Ovary (tissue), 9 donors: ENCODE results near the gene MOSPD2. TPM values are rescaled to one million over a fixed set of nuclear protein-coding genes. Genes with fewer than 3 reads are reported as not detected.

Experiments used
- DNase-seq, 5 donors: peaks; one replicate each; pipeline ENCODE4 v3.0.0-alpha.2; 2019 to 2020
- H3K27ac ChIP-seq, 2 donors: fragments of 200-600 bp; one replicate each; pipeline versions ENCODE4 v1.5.1 to v1.8.0; 2019 to 2022
- H3K27me3 ChIP-seq: fragments of 200-600 bp; one replicate; pipeline ENCODE4 v1.8.0; 2022
- H3K36me3 ChIP-seq: fragments of 200-600 bp; sonication (generic); one replicate; pipeline ENCODE4 v1.5.1; 2019
- H3K4me1 ChIP-seq: one replicate; pipeline ENCODE4 v1.8.1; 2013; ENCODE audit warnings: mild to moderate bottlenecking, moderate library complexity; ENCODE audit not compliant: insufficient read depth
- H3K4me3 ChIP-seq: fragments of 200-600 bp; sonication (generic); one replicate; pipeline ENCODE4 v1.5.1; 2017
- H3K9me3 ChIP-seq, 2 donors: fragments of 200-600 bp in 1 of 2; sonication (generic) in 1 of 2; one replicate each; pipeline versions ENCODE4 v1.5.1 to v1.8.1; 2013 to 2019; ENCODE audit warnings: mild to moderate bottlenecking in 1 of 2, moderate library complexity in 1 of 2
- CTCF ChIP-seq, 3 donors: fragments of 450-650 bp in 2 of 3; fragments of 200-600 bp in 1 of 3; IDR thresholded peaks; one replicate each; pipeline versions ENCODE4 v1.5.1 to v1.8.0; 2016 to 2022; ENCODE audit warnings: antibody characterized with exemption in 3 of 3, mild to moderate bottlenecking in 1 of 3
- EP300 ChIP-seq: sonication (generic); formaldehyde crosslinking; IDR thresholded peaks from one replicate; pipeline ENCODE4 v1.6.1; 2017; ENCODE audit warnings: antibody characterized with exemption
- POLR2A ChIP-seq: fragments of 450-650 bp; IDR thresholded peaks from one replicate; pipeline ENCODE4 v1.6.1; 2017; ENCODE audit warnings: antibody characterized with exemption, mild to moderate bottlenecking, moderate library complexity
- WGBS, 3 donors: extraction: QIAGEN DNeasy Blood & Tissue Kit in 1 of 3; methylation state at CpG; one replicate each; pipeline versions ENCODE4 v1.1.5 to v1.1.7; 2013 to 2017; 5-methylcytosine and 5-hydroxymethylcytosine counted together
- intact Hi-C, 4 donors: fragments of 100-400 bp; cut with DNase I; formaldehyde crosslinking; loops; one replicate each; pipeline versions ENCODE4 v1.11.0 to v1.15.1; 2022 to 2023
- polyA plus RNA-seq, 2 donors: library from polyadenylated mRNA; stranded (reverse); fragments of 200-250 nt in 1 of 2; fragments of 350-450 nt in 1 of 2; fragmentation: Illumina TruSeq in 1 of 2; extraction: RNeasy Lipid Tissue Mini Kit (QIAGEN cat#74804) in 1 of 2; gene quantifications; one replicate each; pipeline ENCODE4 v1.2.3, GENCODE V29; 2013 to 2014
- total RNA-seq, 7 donors: library from RNA; depleted of rRNA in 2 of 7; stranded (reverse); fragments of >200 nt in 2 of 7; fragmentation: NEBNext Ultra II Directional in 3 of 7; extraction: Animal tissue kit (Norgen Biotek cat#: 25700) in 3 of 7; gene quantifications; one replicate each; pipeline versions ENCODE4 v1.1.0 to v1.2.4, GENCODE V29; 2016 to 2023
- donor health status: DM: no; HTN: no; CAD: no; lungs with moderate emphysema.
- donor health status: DM: no; HTN: no; CAD: no.
- donor health status: Bipolar disorder and iron deficiency.
- donor health status: DM: yes; HTN: yes; CAD: no.
- donor health status: DM: no; HTN: no; CAD: no.
- donor health status: DM: yes; HTN: yes; CAD: no.

Gene MOSPD2
- total and polyA plus RNA-seq, 9 donors, result 6.0 to 18.7 (median 11.2) TPM

GRCh38 chrX:14875624-14876023, 2.4 kb downstream of the MOSPD2 start:
- Histone ChIP-seq H3K27me3 (no peaks in the 10 kb centered on the region), H3K36me3 (no peaks in the 10 kb centered on the region), H3K4me3 (no peak overlapping the region), H3K27ac (no peak overlapping the region), H3K9me3 (no peaks in the 10 kb centered on the region), H3K4me1 (peaks cover 1% of the 10 kb centered on the region)
- DNase-seq, result no peak
- TF ChIP-seq POLR2A, result no peak
- TF ChIP-seq EP300, result no peak
- no peak for TF ChIP-seq CTCF (IDR thresholded peaks at IDR 0.05)
- whole genome bisulfite sequencing, 3 donors, result 79 to 81% (median 80%) methylated on average over 7 of the region's 7 CpGs
- intact Hi-C loops, result no loop called here

- Histone ChIP-seq H3K9me3 (no peaks in the 10 kb centered on the region), H3K27ac (no peak overlapping the region), H3K36me3 (no peaks in the 10 kb centered on the region), H3K4me1 (no peaks in the 10 kb centered on the region), H3K27me3 (no peaks in the 10 kb centered on the region), H3K4me3 (no peak overlapping the region)
- TF ChIP-seq CTCF (IDR thresholded peaks at IDR 0.05) (no peak), EP300 (no peak), POLR2A (no peak)
- no peak for DNase-seq
- intact Hi-C loops, result no loop called here
These were observed 10.6 kb downstream of the MOSPD2 start for GRCh38 chrX:14883826-14884225.

GRCh38 chrX:14884714-14885113, 11.5 kb downstream of the MOSPD2 start:
- no peaks in the 10 kb centered on the region for H3K9me3 ChIP-seq
- H3K27me3 ChIP-seq, result no peaks in the 10 kb centered on the region
- no peak for TF ChIP-seq POLR2A
- TF ChIP-seq CTCF (IDR thresholded peaks at IDR 0.05), result no peak
- no peak for TF ChIP-seq EP300
- intact Hi-C loops, result no loop called here
- WGBS, 3 donors, result 58 to 83% (median 67%) methylated on average over 1 of the region's 1 CpG
- no peaks in the 10 kb centered on the region for H3K36me3 ChIP-seq
- no peaks in the 10 kb centered on the region for H3K4me1 ChIP-seq
- DNase-seq, result no peak
- H3K4me3 ChIP-seq, result no peak overlapping the region
- no peak overlapping the region for H3K27ac ChIP-seq

GRCh38 chrX:14886252-14886651, 13.0 kb downstream of the MOSPD2 start:
- no peak overlapping the region for H3K27ac ChIP-seq
- DNase-seq, result no peak
- WGBS, 3 donors, result 62 to 83% (median 63%) methylated on average over 3 of the region's 3 CpGs
- no peaks in the 10 kb centered on the region for H3K27me3 ChIP-seq
- H3K9me3 ChIP-seq, result no peaks in the 10 kb centered on the region
- no peaks in the 10 kb centered on the region for H3K36me3 ChIP-seq
- no peaks in the 10 kb centered on the region for H3K4me1 ChIP-seq
- TF ChIP-seq POLR2A (no peak), CTCF (IDR thresholded peaks at IDR 0.05) (no peak), EP300 (no peak)
- intact Hi-C loops, result no loop called here
- H3K4me3 ChIP-seq, result no peak overlapping the region

- TF ChIP-seq POLR2A (no peak), CTCF (IDR thresholded peaks at IDR 0.05) (no peak), EP300 (no peak)
- Histone ChIP-seq H3K27ac (no peak overlapping the region), H3K4me1 (no peaks in the 10 kb centered on the region), H3K9me3 (no peaks in the 10 kb centered on the region), H3K27me3 (no peaks in the 10 kb centered on the region), H3K36me3 (no peaks in the 10 kb centered on the region), H3K4me3 (no peak overlapping the region)
- intact Hi-C loops, result no loop called here
- WGBS, 3 donors, result 91 to 98% (median 92%) methylated on average over 2 of the region's 2 CpGs
- DNase-seq, result no peak
These were observed 23.1 kb downstream of the MOSPD2 start for GRCh38 chrX:14896273-14896672.
